HEK293 (cell line): ENCODE measurements around the gene ALOX12.

Experiments
- CTCF ChIA-PET: fragments of 350-600 bp; formaldehyde crosslinking; extraction: SDS; loops from one replicate; lab custom pipeline; 2021; ENCODE audit warnings: antibody characterized with exemption; lab: Yijun Ruan, JAX
- POLR2A ChIA-PET: fragments of 300-600 bp; formaldehyde crosslinking; extraction: SDS; loops from one replicate; lab custom pipeline; 2020; ENCODE audit warnings: antibody characterized with exemption, inconsistent platforms; lab: Yijun Ruan, JAX
- H3K27ac ChIP-seq: fragments of 200-500 bp; sonication (Bioruptor generic); 2 replicates; pipeline ENCODE4 v1.5.1; 2014; ENCODE audit warnings: low read depth, low read length, control low read depth, inconsistent platforms; ENCODE audit errors: extremely low read depth
- H3K36me3 ChIP-seq, 2 experiments: fragments of 200-500 bp in 1 of 2; sonication (Bioruptor generic) in 1 of 2; 1 replicate in 1 of 2; 2 replicates in 1 of 2; pipeline ENCODE4 v1.5.1; 2014 to 2017; ENCODE audit warnings: inconsistent platforms in 2 of 2, low read length in 2 of 2; ENCODE audit not compliant: control insufficient read depth in 2 of 2, insufficient read depth in 1 of 2
- H3K4me1 ChIP-seq: fragments of 200-500 bp; sonication (Bioruptor generic); 2 replicates; pipeline ENCODE4 v1.5.1; 2014; ENCODE audit warnings: mild to moderate bottlenecking, low read length, inconsistent platforms; ENCODE audit not compliant: control insufficient read depth, insufficient read depth
- H3K4me3 ChIP-seq: 2 replicates; pipeline ENCODE4 v1.5.1; 2011; ENCODE audit warnings: low read depth, mild to moderate bottlenecking, control low read depth, low read length, moderate library complexity
- H3K9me3 ChIP-seq: fragments of 200-500 bp; sonication (Bioruptor generic); 2 replicates; pipeline ENCODE4 v1.5.1; 2014; ENCODE audit warnings: low read depth, low read length, inconsistent platforms; ENCODE audit not compliant: control insufficient read depth, insufficient read depth
- GLIS1 ChIP-seq: fragments of 450-650 bp; formaldehyde crosslinking; IDR thresholded peaks from 2 replicates; pipeline ENCODE4 v1.5.1; 2016; ENCODE audit warnings: missing biosample characterization, missing genetic modification characterization
- HOXA7 ChIP-seq: sonication (generic); formaldehyde crosslinking; IDR thresholded peaks from 2 replicates; pipeline ENCODE4 v1.8.1; 2022; ENCODE audit warnings: missing genetic modification reagents, borderline replicate concordance
- KLF10 ChIP-seq: fragments of 450-650 bp; IDR thresholded peaks from 2 replicates; pipeline ENCODE4 v1.5.1; 2018; ENCODE audit warnings: missing biosample characterization, mild to moderate bottlenecking, missing genetic modification characterization
- KLF16 ChIP-seq: fragments of 450-650 bp; formaldehyde crosslinking; IDR thresholded peaks from 2 replicates; pipeline ENCODE4 v1.5.1; 2017; ENCODE audit warnings: missing biosample characterization, missing genetic modification characterization
- KLF7 ChIP-seq: fragments of 450-650 bp; formaldehyde crosslinking; IDR thresholded peaks from 2 replicates; pipeline ENCODE4 v1.5.1; 2016; ENCODE audit warnings: missing biosample characterization, missing genetic modification characterization, borderline replicate concordance
- MZF1 ChIP-seq: fragments of 450-650 bp; formaldehyde crosslinking; IDR thresholded peaks from 2 replicates; pipeline ENCODE4 v1.5.1; 2017; ENCODE audit warnings: missing biosample characterization, missing genetic modification characterization, borderline replicate concordance
- SP2 ChIP-seq: fragments of 450-650 bp; formaldehyde crosslinking; IDR thresholded peaks from 2 replicates; pipeline ENCODE4 v1.5.1; 2016; ENCODE audit warnings: missing biosample characterization, missing genetic modification characterization
- SP3 ChIP-seq: fragments of 450-650 bp; formaldehyde crosslinking; IDR thresholded peaks from 2 replicates; pipeline ENCODE4 v1.5.1; 2016; ENCODE audit warnings: missing biosample characterization, missing genetic modification characterization
- TCF7L2 ChIP-seq: IDR thresholded peaks from 2 replicates; pipeline ENCODE4 v1.6.1; 2011; ENCODE audit warnings: low read depth, mild to moderate bottlenecking, inconsistent platforms, low read length, moderate library complexity, borderline replicate concordance
- ZFP69B ChIP-seq: fragments of 450-650 bp; formaldehyde crosslinking; IDR thresholded peaks from 2 replicates; pipeline ENCODE4 v1.5.1; 2016; ENCODE audit warnings: missing biosample characterization, missing genetic modification characterization
- ZNF214 ChIP-seq: fragments of 450-650 bp; formaldehyde crosslinking; IDR thresholded peaks from 2 replicates; pipeline ENCODE4 v1.5.1; 2017; ENCODE audit warnings: missing biosample characterization, mild to moderate bottlenecking, missing genetic modification characterization, borderline replicate concordance
- ZNF394 ChIP-seq: fragments of 450-650 bp; formaldehyde crosslinking; IDR thresholded peaks from 2 replicates; pipeline ENCODE4 v1.5.1; 2016; ENCODE audit warnings: missing biosample characterization, missing genetic modification characterization, mild to moderate bottlenecking, moderate library complexity, borderline replicate concordance
- ZNF416 ChIP-seq: fragments of 450-650 bp; formaldehyde crosslinking; IDR thresholded peaks from 2 replicates; pipeline ENCODE4 v1.5.1; 2016; ENCODE audit warnings: missing biosample characterization, missing genetic modification characterization
- ZNF433 ChIP-seq: fragments of 450-650 bp; formaldehyde crosslinking; IDR thresholded peaks from 2 replicates; pipeline ENCODE4 v1.5.1; 2016; ENCODE audit warnings: missing biosample characterization, missing genetic modification characterization, low read depth
- ZNF658 ChIP-seq: fragments of 450-650 bp; formaldehyde crosslinking; IDR thresholded peaks from 2 replicates; pipeline ENCODE4; 2016; ENCODE audit warnings: missing biosample characterization, missing genetic modification characterization
- ZNF660 ChIP-seq: fragments of 450-650 bp; IDR thresholded peaks from 2 replicates; pipeline ENCODE4 v1.5.1; 2018; ENCODE audit warnings: missing biosample characterization, mild to moderate bottlenecking, missing genetic modification characterization
- ZNF664 ChIP-seq: fragments of 450-650 bp; formaldehyde crosslinking; IDR thresholded peaks from 2 replicates; pipeline ENCODE4 v1.5.1; 2016; ENCODE audit warnings: missing biosample characterization, missing genetic modification characterization
- ZNF677 ChIP-seq: fragments of 450-650 bp; IDR thresholded peaks from 2 replicates; pipeline ENCODE4 v1.5.0; 2018; ENCODE audit warnings: missing biosample characterization, mild to moderate bottlenecking, missing genetic modification characterization, moderate library complexity
- TF ChIP-seq, protein P1 (sequence below): fragments of 450-650 bp; formaldehyde crosslinking; IDR thresholded peaks from 2 replicates; pipeline ENCODE4 v1.5.1; 2016; ENCODE audit warnings: missing biosample characterization, missing genetic modification characterization
- TF ChIP-seq, protein P2 (sequence below): fragments of 450-650 bp; formaldehyde crosslinking; IDR thresholded peaks from 2 replicates; pipeline ENCODE4 v1.5.1; 2016; ENCODE audit warnings: missing biosample characterization, missing genetic modification characterization
- TF ChIP-seq, protein P3 (sequence below): fragments of 450-650 bp; formaldehyde crosslinking; IDR thresholded peaks from 2 replicates; pipeline ENCODE4 v1.5.1; 2016; ENCODE audit warnings: missing biosample characterization, missing genetic modification characterization
- TF ChIP-seq, protein P4 (sequence below): fragments of 450-650 bp; formaldehyde crosslinking; IDR thresholded peaks from 2 replicates; pipeline ENCODE4 v1.5.1; 2017; ENCODE audit warnings: missing biosample characterization, missing genetic modification characterization
- TF ChIP-seq, protein P5 (sequence below): fragments of 450-650 bp; formaldehyde crosslinking; IDR thresholded peaks from 2 replicates; pipeline ENCODE4 v1.5.1; 2016; ENCODE audit warnings: missing biosample characterization, missing genetic modification characterization

The ALOX12 gene

DNA sequence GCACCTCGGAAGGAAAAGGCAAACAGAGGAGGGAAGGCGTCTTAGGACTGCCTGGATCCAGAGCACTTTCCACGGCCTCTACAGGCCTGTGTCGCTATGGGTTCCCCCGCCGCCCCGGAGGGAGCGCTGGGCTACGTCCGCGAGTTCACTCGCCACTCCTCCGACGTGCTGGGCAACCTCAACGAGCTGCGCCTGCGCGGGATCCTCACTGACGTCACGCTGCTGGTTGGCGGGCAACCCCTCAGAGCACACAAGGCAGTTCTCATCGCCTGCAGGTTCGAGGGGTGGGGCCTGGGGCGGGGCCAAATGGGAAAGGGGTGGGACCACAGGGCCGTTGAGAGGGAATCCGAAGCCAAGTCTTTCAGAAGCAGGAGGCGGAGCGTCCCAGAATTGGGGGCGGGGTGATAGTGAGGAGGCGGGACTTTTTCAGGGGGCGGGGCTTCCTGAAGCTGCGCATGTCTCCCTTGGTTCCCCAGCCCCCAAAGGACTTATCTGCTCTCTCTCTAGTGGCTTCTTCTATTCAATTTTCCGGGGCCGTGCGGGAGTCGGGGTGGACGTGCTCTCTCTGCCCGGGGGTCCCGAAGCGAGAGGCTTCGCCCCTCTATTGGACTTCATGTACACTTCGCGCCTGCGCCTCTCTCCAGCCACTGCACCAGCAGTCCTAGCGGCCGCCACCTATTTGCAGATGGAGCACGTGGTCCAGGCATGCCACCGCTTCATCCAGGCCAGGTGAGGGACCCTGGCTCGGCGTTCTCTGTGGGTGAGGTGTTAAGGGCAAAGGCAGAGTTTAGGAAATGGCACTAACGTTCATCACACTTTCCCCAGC, 27.9 kb downstream of the ALOX12 start:
- Histone ChIP-seq H3K4me1 (peaks cover 3% of the 10 kb centered on the region; the same call in 1 of the 2 replicates), H3K9me3 (no peaks in the 10 kb centered on the region), H3K36me3 (no peaks in the 10 kb centered on the region), H3K27ac (no peak overlapping the region), H3K4me3 (no peak overlapping the region)
- ChIA-PET CTCF (interaction anchor here (0.7 to 2.7 kb wide), 4 partner anchors 22 to 426 kb away, joined by 3 to 13 read pairs (median 6); no protein-coding TSS in a partner anchor), POLR2A (interaction anchor here (0.7 to 1.6 kb wide), 2 partner anchors 12 to 627 kb away, joined by 3 to 5 read pairs; partner anchors contain the start of gene SLC16A13)
- TF ChIP-seq SP3 (peak; percentile 66), SP2 (tag by site-specific recombination) (peak; percentile 63)
- TF ChIP-seq, protein P1, sequence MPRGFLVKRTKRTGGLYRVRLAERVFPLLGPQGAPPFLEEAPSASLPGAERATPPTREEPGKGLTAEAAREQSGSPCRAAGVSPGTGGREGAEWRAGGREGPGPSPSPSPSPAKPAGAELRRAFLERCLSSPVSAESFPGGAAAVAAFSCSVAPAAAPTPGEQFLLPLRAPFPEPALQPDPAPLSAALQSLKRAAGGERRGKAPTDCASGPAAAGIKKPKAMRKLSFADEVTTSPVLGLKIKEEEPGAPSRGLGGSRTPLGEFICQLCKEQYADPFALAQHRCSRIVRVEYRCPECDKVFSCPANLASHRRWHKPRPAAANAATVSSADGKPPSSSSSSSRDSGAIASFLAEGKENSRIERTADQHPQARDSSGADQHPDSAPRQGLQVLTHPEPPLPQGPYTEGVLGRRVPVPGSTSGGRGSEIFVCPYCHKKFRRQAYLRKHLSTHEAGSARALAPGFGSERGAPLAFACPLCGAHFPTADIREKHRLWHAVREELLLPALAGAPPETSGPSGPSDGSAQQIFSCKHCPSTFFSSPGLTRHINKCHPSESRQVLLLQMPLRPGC (tag by site-specific recombination), result no peak
- TF ChIP-seq, protein P2, sequence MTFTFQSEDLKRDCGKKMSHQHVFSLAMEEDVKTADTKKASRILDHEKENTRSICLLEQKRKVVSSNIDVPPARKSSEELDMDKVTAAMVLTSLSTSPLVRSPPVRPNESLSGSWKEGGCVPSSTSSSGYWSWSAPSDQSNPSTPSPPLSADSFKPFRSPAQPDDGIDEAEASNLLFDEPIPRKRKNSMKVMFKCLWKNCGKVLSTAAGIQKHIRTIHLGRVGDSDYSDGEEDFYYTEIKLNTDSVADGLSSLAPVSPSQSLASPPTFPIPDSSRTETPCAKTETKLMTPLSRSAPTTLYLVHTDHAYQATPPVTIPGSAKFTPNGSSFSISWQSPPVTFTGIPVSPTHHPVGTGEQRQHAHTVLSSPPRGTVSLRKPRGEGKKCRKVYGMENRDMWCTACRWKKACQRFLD (tag by site-specific recombination), result no peak

DNA sequence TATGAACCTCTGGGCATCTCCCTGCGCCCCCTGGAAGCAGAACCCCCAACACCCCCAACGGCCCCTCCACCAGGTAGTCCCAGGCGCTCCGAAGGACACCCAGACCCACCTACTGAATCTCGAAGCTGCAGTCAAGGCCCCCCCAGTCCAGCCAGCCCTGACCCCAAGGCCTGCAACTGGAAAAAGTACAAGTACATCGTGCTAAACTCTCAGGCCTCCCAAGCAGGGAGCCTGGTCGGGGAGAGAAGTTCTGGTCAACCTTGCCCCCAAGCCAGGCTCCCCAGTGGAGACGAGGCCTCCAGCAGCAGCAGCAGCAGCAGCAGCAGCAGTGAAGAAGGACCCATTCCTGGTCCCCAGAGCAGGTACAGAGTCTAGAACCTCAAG, 28.5 kb downstream of the ALOX12 start:
- TF ChIP-seq GLIS1, result 0 out of 2 replicates have a peak, but pooled peaks have one; percentile 9
- no peak for TF ChIP-seq KLF7
- CTCF ChIA-PET, result interaction anchor here (1.1 to 1.7 kb wide), 3 partner anchors 20 to 181 kb away, joined by 4 to 8 read pairs (median 5); no protein-coding TSS in a partner anchor
- Histone ChIP-seq H3K4me1 (peaks cover 3% of the 10 kb centered on the region; the same call in 1 of the 2 replicates), H3K36me3 (no peaks in the 10 kb centered on the region), H3K9me3 (no peaks in the 10 kb centered on the region), H3K27ac (no peak overlapping the region), H3K4me3 (no peak overlapping the region)
- POLR2A ChIA-PET, result interaction anchor here (1.3 kb wide), 1 partner anchor 9 kb away, joined by 5 read pairs; a partner anchor contains a TSS

DNA sequence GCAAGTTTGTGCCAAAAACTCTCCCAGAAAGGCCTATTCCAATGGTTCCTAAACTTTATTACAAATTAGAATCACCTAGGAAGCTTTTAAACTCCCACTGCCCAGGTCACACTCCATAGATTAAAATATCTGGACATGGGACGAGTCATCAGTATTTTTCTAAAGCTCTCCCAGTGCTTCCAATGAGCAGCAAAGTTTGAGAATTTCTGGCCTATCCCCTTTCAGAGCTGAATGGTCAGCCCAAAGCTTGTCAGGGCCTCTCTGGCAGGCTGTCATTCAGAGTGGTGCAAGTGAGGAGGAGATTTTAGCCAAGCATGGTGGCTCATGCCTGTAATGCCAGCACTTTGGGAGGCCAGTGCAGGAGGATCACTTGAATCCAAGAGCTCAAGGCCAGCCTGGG, 29.4 kb downstream of the ALOX12 start:
- ChIA-PET POLR2A (interaction anchor here (0.7 to 2.2 kb wide), 3 partner anchors 10 to 1539 kb away, joined by 5 to 7 read pairs (median 7); partner anchors contain the start of genes DERL2 and SLC16A13), CTCF (interaction anchor here (0.6 to 1.7 kb wide), 8 partner anchors 20 to 1205 kb away, joined by 3 to 8 read pairs (median 4); no protein-coding TSS in a partner anchor)
- Histone ChIP-seq H3K36me3 (no peaks in the 10 kb centered on the region), H3K4me3 (no peak overlapping the region), H3K27ac (no peak overlapping the region), H3K4me1 (peaks cover under 1% of the 10 kb centered on the region; the same call in 1 of the 2 replicates), H3K9me3 (no peaks in the 10 kb centered on the region)
- TF ChIP-seq, protein P3, sequence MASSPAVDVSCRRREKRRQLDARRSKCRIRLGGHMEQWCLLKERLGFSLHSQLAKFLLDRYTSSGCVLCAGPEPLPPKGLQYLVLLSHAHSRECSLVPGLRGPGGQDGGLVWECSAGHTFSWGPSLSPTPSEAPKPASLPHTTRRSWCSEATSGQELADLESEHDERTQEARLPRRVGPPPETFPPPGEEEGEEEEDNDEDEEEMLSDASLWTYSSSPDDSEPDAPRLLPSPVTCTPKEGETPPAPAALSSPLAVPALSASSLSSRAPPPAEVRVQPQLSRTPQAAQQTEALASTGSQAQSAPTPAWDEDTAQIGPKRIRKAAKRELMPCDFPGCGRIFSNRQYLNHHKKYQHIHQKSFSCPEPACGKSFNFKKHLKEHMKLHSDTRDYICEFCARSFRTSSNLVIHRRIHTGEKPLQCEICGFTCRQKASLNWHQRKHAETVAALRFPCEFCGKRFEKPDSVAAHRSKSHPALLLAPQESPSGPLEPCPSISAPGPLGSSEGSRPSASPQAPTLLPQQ (tag by site-specific recombination), result no peak
- TF ChIP-seq, protein P4, sequence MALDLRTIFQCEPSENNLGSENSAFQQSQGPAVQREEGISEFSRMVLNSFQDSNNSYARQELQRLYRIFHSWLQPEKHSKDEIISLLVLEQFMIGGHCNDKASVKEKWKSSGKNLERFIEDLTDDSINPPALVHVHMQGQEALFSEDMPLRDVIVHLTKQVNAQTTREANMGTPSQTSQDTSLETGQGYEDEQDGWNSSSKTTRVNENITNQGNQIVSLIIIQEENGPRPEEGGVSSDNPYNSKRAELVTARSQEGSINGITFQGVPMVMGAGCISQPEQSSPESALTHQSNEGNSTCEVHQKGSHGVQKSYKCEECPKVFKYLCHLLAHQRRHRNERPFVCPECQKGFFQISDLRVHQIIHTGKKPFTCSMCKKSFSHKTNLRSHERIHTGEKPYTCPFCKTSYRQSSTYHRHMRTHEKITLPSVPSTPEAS (tag by site-specific recombination), result no peak
- TF ChIP-seq KLF16 (no peak), ZNF660 (tag by site-specific recombination) (no peak), MZF1 (tag by site-specific recombination) (no peak), ZFP69B (no peak), TCF7L2 (no peak), ZNF394 (no peak), ZNF214 (tag by site-specific recombination) (no peak), ZNF677 (tag by site-specific recombination) (no peak), ZNF664 (tag by site-specific recombination) (no peak), HOXA7 (CRISPR knock-in tag) (no peak), ZNF658 (no peak), ZNF433 (no peak), KLF10 (tag by site-specific recombination) (no peak), ZNF416 (tag by site-specific recombination) (no peak)
- TF ChIP-seq, protein P5, sequence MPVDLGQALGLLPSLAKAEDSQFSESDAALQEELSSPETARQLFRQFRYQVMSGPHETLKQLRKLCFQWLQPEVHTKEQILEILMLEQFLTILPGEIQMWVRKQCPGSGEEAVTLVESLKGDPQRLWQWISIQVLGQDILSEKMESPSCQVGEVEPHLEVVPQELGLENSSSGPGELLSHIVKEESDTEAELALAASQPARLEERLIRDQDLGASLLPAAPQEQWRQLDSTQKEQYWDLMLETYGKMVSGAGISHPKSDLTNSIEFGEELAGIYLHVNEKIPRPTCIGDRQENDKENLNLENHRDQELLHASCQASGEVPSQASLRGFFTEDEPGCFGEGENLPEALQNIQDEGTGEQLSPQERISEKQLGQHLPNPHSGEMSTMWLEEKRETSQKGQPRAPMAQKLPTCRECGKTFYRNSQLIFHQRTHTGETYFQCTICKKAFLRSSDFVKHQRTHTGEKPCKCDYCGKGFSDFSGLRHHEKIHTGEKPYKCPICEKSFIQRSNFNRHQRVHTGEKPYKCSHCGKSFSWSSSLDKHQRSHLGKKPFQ (tag by site-specific recombination), result no peak
